GM19023 (cell line): ENCODE measurements around the gene XRCC6.
A peak's percentile ranks its signal among the peaks of the same experiment; 100 is the strongest.
"Not testable (repeated sequence)": the region's sequence is repeated elsewhere in the genome, so short reads cannot be mapped to it uniquely, and the experiment has no call there.

Experiments
- ATAC-seq: cut with Tn5 transposase; IDR thresholded peaks from one replicate; pipeline ENCODE4 v1.9.1; 2021; ENCODE audit warnings: mild to moderate bottlenecking, moderate library complexity; ENCODE audit not compliant: unreplicated experiment

The XRCC6 gene

GRCh38 chr22:41598081-41598480 is 23.0 kb upstream of the XRCC6 start:
- ATAC-seq = no peak

GRCh38 chr22:41598891-41599635 is 22.0 kb upstream of the XRCC6 start:
- no peak for ATAC-seq

GRCh38 chr22:41600976-41601375 is 20.1 kb upstream of the XRCC6 start:
- no peak for ATAC-seq

DNA sequence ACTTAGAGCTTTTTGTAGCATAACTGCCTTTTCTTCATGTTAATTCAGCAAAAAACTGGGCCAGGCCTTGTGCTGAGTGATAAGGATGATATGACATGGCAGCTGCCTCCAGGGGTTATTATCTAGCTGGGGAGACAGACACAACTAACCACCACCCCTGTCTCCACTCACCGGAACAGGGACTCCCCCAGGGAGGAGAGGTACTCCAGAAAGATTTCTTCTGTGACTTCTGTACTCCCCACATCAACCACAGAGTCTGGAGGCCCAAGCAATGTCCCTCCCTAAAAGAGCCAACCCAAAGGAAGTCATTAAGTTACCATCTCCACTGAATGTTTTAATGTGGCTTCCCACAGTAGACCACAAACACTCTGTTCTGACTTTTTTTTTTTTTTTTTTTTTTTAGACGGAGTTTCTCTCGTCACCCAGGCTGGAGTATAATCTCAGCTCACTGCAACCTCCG is 17.2 kb upstream of the XRCC6 start:
- ATAC-seq = peak; percentile 81

GRCh38 chr22:41608386-41608785 is 12.7 kb upstream of the XRCC6 start:
- ATAC-seq = no peak

DNA sequence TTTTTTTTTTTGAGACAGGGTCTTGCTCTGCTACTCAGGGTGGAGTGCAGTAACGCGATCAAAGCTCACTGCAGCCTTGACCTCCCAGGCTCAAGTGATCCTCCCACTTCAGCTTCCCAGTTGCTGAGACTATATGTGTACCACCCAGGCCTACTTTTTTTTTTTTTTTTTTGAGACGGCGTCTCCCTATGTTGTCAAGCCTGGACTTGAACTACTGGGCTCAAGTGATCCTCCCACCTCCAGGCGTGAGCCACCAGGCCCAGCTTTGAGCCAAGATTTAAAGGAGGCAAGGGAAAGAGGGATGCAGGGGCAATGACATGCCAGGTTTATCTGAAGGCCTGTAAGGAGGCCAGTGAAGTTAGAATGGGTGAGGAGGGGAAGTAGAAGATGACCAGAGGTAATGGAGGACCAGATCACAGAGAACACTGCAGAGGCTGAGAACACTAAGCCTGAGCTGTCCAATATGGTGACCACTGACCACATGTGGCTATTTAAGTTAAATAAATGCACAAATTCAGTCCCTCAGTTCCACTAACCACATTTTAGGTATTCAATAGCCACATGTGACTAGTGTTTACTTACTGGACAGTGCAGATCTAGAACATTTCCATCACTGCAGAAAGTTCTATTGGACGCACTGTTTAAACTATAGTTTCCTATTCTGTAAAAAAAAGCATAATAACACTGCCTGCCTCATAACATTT is 8.3 kb upstream of the XRCC6 start:
- ATAC-seq = no peak

GRCh38 chr22:41613456-41613855 is 7.6 kb upstream of the XRCC6 start:
- no peak for ATAC-seq

GRCh38 chr22:41619979-41620588 is 1.0 kb upstream of the XRCC6 start:
- ATAC-seq = no peak

GRCh38 chr22:41620589-41621098 is 451 bp upstream of the XRCC6 start, which contains the start of gene DESI1:
Gene DESI1 (minus strand): TSS chr22:41621043. CDS start chr22:41620839, 204 bp downstream.
- peak; percentile 30 for ATAC-seq

GRCh38 chr22:41621911-41622179 is 750 bp downstream of the XRCC6 start:
- no peak for ATAC-seq

DNA sequence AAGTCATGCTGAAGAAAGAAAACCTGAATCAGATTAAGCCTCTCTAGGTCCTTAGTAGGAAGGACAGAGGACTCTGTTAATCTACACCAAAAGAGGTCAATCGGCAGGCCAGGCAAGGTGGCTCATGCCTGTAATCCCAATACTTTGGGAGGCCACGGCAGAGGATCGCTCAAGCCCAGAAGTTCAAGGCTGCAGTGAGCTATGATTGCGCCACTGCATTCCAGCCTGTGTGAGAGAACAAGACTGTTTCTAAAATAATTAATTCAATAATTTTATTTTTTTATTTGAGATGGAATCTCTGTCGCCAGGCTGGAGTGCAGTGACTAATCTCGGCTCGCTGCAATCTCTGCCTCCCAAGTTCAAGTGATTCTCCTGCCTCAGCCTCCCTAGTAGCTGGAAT is 4.5 kb downstream of the XRCC6 start:
- ATAC-seq = no peak

DNA sequence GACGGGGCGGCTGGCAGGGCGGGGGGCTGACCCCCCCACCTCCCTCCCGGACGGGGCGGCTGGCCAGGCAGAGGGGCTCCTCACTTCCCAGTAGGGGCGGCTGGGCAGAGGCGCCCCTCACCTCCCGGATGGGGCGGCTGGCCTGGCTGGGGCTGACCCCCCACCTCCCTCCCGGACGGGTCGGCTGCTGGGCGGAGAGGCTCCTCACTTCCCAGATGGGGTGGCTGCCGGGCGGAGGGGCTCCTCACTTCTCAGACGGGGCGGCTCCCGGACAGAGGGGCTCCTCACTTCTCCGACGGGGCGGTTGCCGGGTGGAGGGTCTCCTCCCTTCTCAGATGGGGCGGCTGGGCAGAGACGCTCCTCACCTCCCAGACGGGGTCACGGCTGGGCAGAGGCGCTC is 10.0 kb downstream of the XRCC6 start:
- ATAC-seq = not testable (repeated sequence)

GRCh38 chr22:41631615-41632014 is 10.5 kb downstream of the XRCC6 start:
- ATAC-seq = not testable (repeated sequence)

DNA sequence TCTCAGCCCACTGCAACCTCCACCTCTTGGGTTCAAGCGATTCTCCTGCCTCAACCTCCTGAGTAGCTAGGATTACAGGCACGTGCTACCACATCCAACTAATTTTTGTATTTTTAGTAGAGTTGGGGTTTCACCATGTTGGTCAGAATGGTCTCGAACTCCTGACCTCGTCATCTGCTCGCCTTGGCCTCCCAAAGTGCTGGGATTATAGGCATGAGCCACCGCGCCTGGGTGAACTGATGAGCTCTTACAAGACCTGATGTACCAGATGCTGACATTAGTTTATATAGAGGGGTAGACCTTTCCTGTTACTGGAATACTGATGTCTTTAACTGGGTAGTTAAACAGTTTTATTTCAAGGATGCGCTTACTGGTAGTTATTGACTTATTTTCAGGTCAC is 13.5 kb downstream of the XRCC6 start:
- ATAC-seq = not testable (repeated sequence)

GRCh38 chr22:41636467-41636866 is 15.4 kb downstream of the XRCC6 start:
- ATAC-seq = no peak

DNA sequence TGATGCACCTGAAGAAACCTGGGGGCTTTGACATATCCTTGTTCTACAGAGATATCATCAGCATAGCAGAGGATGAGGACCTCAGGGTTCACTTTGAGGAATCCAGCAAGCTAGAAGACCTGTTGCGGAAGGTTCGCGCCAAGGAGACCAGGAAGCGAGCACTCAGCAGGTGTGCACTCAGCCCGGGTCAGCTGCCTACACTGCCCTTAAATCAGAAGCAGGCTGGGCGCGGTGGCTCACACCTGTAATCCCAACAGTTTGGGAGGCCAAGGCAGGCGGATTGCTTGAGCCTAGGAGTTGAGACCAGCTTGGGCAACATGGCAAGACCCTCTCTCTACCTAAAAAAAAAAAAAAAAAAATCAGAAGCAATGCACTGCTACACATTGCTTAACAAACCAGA is 16.5 kb downstream of the XRCC6 start:
- ATAC-seq = not testable (repeated sequence)

GRCh38 chr22:41638124-41638523 is 17.0 kb downstream of the XRCC6 start:
- ATAC-seq = no peak

DNA sequence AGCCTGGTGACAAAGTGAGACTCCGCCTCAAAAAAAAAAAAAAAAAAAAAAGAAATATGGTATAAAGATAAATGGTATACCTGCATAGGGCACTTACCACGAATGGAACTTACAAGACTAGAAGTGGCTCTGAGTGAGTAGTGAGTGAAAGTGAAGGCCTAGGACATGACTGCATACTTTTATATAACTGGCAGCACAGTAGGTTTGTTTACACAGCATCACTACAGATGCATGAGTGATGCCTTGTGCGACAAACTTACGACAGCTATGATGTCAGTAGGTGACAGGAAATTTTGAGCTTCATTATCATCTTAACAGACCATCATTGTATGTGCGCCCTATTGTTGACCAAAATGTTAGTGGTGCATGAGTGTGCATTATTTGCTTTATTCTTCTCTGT is 17.7 kb downstream of the XRCC6 start:
- ATAC-seq = no peak

GRCh38 chr22:41641854-41642253 is 20.8 kb downstream of the XRCC6 start:
- no peak for ATAC-seq

GRCh38 chr22:41642331-41643110 is 21.4 kb downstream of the XRCC6 start:
- ATAC-seq = no peak

DNA sequence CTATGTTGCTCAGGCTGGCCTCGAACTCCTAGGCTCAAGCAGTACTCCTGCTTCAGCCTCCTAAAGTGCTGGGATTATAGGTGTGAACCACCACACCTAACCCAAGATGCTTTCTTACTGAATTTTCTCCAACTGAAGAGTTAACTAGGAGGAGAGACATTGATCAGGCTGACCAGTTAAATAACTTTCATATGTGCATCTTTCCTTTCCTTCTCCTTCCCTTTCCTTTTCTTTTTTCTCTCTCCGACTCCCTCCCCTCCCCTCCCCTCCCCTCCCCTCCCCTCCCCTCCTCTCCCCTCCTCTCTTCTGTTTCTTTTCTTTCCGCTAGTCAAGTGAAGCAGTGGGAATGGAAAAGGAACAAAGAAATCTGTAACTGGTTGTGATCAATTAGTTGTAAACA is 26.7 kb downstream of the XRCC6 start:
- ATAC-seq = no peak
